ENCODE results near the gene BEND7.

DNA sequence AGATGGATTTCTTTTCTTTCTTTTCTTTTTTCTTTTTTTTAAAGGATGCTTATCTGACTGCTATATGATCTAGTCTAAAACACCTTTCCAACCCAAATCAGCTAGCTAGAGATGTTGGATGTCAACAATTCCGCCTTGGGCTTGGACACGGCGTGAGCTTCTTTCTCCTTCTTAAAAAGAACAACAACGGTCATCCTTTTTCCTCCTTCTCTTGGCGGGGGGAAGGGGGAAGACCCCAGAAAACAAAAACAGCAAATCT lies 1.0 kb downstream of the BEND7 start:
- TF ChIP-seq, protein P1, sequence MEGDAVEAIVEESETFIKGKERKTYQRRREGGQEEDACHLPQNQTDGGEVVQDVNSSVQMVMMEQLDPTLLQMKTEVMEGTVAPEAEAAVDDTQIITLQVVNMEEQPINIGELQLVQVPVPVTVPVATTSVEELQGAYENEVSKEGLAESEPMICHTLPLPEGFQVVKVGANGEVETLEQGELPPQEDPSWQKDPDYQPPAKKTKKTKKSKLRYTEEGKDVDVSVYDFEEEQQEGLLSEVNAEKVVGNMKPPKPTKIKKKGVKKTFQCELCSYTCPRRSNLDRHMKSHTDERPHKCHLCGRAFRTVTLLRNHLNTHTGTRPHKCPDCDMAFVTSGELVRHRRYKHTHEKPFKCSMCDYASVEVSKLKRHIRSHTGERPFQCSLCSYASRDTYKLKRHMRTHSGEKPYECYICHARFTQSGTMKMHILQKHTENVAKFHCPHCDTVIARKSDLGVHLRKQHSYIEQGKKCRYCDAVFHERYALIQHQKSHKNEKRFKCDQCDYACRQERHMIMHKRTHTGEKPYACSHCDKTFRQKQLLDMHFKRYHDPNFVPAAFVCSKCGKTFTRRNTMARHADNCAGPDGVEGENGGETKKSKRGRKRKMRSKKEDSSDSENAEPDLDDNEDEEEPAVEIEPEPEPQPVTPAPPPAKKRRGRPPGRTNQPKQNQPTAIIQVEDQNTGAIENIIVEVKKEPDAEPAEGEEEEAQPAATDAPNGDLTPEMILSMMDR (IDR thresholded peaks at IDR 0.05): no peak
- TF ChIP-seq EP300 (IDR thresholded peaks at IDR 0.05): no peak
